H7 (cell line): ENCODE data around the gene DNAJB13. TPM values are rescaled to one million over a fixed set of nuclear protein-coding genes. Genes with fewer than 3 reads are reported as not detected.

Experiments used
- DNase-seq: peaks from one replicate; pipeline ENCODE4 v3.0.0; 2012
- H3K27me3 ChIP-seq: 2 replicates; pipeline ENCODE4 v1.6.0; 2011; ENCODE audit warnings: mild to moderate bottlenecking, low read length; ENCODE audit not compliant: control insufficient read depth, insufficient read depth
- H3K36me3 ChIP-seq: replicated peaks from 2 replicates; pipeline ENCODE4 v1.5.1; 2011; ENCODE audit warnings: low read length; ENCODE audit not compliant: control insufficient read depth, insufficient read depth
- H3K4me3 ChIP-seq: 2 replicates; pipeline ENCODE4 v1.5.1; 2011; ENCODE audit warnings: low read depth, mild to moderate bottlenecking, control low read depth, low read length, moderate library complexity; ENCODE audit not compliant: insufficient read depth
- total RNA-seq: library from RNA; depleted of rRNA; stranded (reverse); fragments of >200 nt; shearing (Covaris generic); gene quantifications from 2 replicates; pipeline ENCODE4 v1.2.3, GENCODE V29; 2014

DNAJB13 gene
- total RNA-seq, 1 experiment from 2014 or later = not detected

DNA sequence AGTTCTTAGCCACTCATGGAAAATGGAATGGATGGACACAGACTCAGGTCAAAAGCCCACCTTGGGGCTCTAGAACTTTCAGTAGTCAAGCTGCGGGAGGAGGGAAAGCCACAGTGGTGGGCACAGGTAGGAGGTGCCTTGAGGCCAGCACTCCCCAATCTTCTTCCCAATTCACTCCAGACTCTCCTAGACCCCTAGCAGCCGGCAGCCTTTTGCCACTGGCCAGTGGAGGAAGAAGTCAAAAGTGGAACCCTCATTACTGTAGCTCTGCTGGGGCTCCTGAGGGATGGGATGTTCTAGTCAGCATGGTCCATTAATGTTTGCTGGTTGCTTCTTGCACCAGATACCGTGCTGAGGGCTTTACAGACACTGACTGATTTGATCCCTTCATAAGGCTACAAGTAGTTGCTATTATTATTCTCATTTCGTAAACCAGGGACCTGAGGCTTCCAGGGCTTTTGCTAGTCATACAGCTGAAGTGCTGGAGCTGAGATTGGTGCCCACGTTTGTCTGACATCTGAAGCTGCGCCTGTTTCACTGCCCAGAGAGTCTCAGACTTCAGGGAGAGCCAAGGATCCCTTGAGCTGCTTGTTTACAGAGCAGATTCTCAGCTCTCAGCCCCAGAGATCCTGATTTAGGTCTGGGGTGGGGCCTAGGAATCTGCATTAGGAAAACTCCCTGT lies 57.0 kb downstream of the DNAJB13 start:
- H3K4me3 ChIP-seq = no peak overlapping the region
- H3K36me3 ChIP-seq = no peaks in the 10 kb centered on the region; the same call in none of the 2 replicates
- H3K27me3 ChIP-seq = no peaks in the 10 kb centered on the region
- DNase-seq = no peak

DNA sequence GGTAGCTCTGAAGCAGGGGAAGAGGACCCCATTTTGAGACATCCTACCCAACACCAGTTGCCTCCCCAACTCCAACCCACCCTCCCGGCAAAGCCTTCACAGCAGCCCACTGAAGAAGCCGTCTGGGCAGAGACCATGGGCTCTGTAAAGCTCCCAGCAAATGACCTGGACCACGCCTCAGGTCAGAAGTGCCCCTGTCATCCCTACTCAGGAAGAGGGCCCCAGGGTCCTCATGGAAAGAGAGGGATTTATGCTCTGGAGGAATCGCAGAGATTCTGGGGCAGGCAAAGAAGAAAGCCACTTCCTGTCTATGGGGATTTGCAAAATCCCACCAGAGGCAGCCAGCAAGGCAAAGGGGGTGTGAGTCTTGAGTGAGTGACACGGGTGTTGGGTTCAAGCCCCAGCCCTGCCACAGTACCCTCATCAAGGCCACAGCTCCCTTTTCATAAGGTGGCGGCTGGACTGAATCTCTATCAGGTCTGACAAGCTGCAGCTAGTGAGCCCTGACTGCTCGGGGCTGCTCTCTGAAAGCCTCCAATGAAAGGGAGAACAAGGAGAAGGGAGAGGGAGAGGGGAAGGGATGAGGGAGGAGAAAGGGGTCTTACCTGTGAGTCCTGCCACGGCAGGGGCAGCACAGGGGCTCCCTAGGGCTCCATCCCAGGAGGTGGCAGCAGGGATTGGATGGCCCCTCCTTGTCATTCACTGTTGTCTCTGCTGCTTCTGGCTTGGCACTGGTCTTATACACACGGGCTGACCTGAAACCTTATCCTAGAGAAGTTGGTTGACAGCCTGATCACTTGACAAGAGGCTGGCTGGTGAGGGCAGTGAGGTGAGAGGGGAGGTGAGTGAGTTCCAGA lies 57.8 kb downstream of the DNAJB13 start, which contains the start of gene UCP3:
UCP3 (minus strand) TSS at position 713 of the 857 bp plus-strand sequence. CDS start 2,043 bp downstream, outside the sequence.
- DNase-seq = no peak
- Histone ChIP-seq H3K27me3 (no peaks in the 10 kb centered on the region), H3K4me3 (no peak within 1 kb of the TSS), H3K36me3 (no peaks in the 10 kb centered on the region; the same call in none of the 2 replicates)

DNA sequence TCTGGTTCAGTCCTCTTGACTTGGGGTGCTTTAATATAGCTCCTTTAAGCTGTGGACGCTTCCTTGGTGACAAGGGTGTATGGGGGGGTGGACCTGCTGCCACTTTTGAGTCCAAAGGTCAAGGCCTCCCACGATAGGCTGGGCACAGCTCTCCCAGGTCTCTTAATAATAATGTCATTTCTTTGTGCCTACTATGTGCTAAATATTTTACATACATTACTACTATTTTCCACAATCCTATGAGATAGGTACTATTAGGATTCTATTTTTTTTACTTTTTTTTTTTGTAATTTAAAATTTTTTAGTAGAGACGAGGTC lies 58.4 kb downstream of the DNAJB13 start:
- Histone ChIP-seq H3K4me3 (no peak overlapping the region), H3K27me3 (no peaks in the 10 kb centered on the region), H3K36me3 (no peaks in the 10 kb centered on the region; the same call in none of the 2 replicates)
- no peak for DNase-seq

DNA sequence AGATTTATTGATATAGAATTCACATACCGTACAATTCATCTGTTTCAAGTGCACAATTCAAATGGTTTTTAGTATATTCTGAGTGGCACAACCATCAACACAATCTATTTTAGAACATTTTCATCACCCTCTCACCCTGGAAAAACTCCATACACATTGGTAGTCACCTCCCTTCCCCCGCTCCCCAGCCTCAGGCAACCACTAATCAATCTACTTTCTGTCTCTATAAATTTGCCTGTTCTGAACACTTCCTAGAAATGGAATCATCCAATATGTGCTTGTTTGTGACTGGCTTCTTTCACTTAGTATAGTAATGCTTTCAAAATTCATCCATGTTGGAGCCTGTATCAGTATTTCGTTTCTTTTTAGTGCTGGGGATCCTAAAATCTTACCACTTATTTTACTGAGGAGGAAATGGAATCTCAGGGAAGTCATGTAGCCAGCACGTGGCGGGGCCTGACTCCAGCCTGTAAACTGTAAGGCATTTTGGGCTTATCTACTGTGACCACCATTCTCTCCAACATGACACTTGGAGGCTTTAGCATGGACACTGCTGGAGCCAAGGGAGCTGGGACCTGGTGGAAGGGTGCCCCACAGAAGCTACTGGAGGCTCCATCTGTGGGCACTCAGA lies 59.0 kb downstream of the DNAJB13 start:
- Histone ChIP-seq H3K4me3 (no peak overlapping the region), H3K27me3 (no peaks in the 10 kb centered on the region), H3K36me3 (no peaks in the 10 kb centered on the region; the same call in none of the 2 replicates)
- no peak for DNase-seq

DNA sequence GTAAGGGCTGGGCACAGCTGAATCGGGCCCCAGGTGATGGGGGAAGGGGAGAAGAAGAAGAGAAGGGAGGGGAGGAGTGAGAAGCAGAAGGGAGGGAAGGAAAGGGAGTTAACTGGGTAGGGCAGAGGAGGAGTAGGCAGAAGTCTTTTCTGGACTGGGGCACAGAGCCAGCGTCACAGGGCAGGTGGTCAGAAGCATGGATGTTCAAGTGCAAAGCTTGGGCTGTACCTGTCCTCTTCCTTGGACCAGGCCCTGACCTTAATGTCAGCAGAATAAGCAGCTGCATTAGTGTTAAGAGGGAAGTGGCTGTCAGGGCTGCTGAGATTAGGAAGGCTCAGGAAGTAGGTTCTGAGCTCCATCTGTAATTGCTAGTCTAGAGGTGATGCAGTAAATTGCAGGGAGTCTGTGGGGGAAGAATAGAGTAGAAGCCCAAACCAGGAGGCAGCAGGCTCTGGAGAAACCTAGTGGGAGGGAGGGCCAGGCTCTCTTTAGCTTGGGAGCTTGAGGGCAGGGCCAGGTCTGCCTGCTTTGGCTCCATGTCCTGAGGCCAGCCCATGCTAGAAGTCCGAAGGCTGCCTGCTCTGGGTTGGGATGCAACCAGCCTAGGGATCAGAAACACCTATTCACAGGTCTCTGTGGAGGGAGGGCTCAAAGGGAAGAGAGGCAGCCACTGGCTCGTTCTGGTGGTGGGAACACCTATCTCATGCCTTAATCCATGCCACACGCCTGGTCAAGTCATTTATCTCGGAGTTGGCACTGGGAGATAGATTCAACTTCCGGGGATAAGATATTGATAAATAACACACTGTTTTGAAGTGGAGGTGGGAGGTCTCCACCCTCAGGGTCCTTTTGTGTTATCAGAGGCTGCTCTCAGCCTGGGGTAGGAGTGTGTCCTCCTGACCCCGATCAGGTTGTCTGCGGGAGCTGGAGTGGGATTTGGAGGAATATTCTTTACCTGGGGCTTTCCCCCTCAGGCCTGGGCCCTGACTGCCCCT lies 59.8 kb downstream of the DNAJB13 start:
- Histone ChIP-seq H3K4me3 (no peak overlapping the region), H3K27me3 (no peaks in the 10 kb centered on the region), H3K36me3 (no peaks in the 10 kb centered on the region; the same call in none of the 2 replicates)
- peak; percentile 46 for DNase-seq

DNA sequence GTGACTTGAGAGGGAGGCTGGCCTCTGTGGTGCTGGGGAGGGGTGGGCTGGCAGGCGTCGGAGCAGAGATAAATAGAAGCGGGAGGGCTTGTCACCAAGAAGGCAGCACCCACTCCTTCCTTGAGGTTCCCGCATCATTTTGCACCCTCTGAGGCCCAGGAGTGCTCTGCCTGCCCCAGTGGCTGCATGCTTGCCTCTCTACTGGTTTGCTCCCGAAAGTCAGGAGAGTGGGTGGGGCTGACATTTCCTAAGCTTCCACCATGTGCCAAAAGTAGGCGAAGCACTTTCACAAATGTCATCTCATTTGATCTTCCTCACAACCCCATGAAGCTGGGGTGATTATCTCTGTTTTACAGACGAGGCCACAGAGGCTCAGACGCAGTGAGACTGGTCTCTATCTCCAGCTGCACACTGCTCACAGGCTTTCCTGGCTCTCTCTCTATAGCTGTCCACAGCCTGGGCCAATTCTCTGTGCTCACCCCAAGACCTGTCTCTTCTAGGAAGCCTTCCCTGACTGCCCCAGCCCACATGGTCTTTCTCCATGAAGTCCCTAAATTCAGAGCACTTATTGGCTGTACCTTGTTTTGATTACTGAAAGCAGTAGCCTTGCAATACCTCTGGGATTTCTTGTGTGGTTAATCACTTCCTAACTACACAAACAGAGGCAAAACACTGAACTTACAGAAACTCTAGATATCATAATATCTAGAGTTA lies 60.7 kb downstream of the DNAJB13 start:
- no peak overlapping the region for H3K4me3 ChIP-seq
- DNase-seq = no peak
- H3K27me3 ChIP-seq = no peaks in the 10 kb centered on the region
- no peaks in the 10 kb centered on the region; the same call in none of the 2 replicates for H3K36me3 ChIP-seq

DNA sequence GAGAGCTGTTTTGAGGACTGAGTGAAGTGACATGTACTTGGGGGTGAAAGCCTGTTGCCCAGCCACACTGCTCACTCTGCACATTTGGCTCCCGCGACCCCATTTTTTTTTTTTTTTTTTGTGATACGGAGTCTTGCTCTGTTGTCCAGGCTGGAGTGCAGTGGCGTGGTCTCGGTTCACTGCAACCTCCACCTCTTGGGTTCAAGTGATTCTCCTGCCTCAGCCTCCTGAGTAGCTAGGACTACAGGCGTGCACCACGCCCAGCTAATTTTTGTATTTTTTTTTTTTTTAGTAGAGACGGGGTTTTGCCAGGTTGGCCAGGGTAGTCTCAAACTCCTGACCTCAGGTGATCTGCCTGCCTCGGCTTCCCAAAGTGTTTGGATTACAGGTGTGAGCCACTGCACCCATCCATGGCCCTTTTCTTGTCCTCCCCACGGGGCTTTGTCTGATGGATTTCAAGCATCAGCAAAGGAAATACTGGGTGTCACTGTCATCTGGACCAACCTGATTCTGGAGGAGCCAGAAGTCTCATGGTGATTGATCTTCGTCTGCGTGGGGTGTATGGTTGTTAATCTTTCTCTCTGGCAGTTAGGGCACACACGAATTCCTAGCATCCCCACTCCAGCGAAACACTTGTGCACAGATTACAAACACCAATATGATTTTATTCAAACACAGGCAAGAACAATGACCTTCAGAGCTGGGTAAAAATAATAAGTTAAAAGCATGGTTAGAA lies 61.4 kb downstream of the DNAJB13 start:
- Histone ChIP-seq H3K4me3 (no peak overlapping the region), H3K27me3 (no peaks in the 10 kb centered on the region), H3K36me3 (no peaks in the 10 kb centered on the region; the same call in none of the 2 replicates)
- DNase-seq = no peak

DNA sequence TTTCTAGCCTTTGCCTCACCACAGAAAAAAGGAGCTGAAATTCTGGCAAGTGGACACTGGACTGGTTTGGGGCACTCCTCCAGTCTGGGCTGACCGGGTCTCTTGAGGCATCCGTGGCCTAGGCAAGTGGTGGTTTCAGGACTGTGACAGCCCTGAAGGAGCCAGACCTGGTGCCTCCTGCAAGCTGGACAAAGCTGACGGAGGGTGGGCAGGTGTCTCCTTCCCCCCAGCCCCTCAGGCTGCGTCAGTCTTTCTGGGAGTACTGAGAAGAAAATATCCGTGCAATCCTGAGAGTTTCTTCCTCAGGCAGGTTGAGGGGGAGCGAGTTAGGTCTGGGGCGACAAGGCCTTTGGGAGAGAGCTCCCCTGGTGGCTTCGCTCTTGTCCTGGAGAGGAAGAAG lies 62.3 kb downstream of the DNAJB13 start:
- Histone ChIP-seq H3K36me3 (no peaks in the 10 kb centered on the region; the same call in none of the 2 replicates), H3K4me3 (no peak overlapping the region), H3K27me3 (no peaks in the 10 kb centered on the region)
- DNase-seq = no peak

DNA sequence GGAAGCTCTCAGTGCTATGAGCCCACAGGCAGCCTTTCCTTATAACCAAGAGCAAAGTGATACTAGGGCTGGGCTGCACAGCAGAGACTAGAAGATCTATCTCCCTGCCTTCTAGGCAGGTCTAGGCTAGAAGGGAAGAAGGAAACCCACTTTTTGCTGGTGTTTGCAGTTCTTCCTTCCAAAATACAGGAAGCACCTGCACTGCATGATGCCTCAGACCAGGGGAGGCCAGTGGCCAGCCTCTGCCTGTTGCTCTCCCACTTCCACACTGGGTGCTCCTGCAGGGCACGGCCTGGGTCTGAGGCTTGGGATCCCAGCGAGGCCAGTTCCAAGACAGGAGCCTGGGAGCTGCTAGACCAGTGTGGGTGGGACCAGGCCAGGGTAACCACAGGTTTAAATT lies 64.1 kb downstream of the DNAJB13 start:
- Histone ChIP-seq H3K4me3 (no peak overlapping the region), H3K36me3 (no peaks in the 10 kb centered on the region; the same call in none of the 2 replicates), H3K27me3 (no peaks in the 10 kb centered on the region)
- no peak for DNase-seq

DNA sequence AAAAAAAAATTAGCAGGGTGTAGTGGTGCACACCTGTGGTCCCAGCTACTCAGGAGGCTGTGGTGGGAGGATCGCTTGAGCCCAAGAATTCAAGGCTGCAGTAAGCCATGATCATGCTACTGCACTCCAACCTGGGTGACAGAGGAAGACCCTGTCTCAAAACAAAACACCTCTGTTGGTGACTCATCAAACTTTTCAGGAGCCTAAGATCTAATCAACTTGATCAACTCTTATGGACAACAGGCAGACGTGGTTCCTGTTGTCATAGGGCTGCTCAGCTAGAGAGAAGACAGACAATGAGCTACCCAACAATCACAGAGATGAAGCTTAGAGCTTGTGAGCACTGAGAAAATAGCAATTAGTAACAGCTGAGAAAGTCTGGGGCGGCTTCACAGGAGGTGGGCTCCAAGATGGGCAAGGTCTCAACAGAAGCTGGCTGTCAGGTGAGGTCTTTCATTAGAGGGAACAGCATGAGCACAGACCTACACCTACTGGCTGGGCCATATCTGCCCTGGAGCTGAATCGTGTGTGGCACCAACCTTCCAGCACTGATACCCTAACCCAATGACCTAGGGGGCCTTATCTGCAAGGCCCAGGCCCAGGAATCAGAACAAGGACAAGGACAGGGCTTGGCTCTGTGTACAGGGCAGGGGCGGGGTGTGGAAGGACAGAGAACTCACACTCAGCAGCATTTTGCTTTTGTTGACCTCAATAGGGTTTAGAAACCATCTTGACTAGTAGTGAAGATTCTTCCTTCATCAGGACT lies 65.3 kb downstream of the DNAJB13 start:
- H3K36me3 ChIP-seq = no peaks in the 10 kb centered on the region; the same call in none of the 2 replicates
- no peak overlapping the region for H3K4me3 ChIP-seq
- H3K27me3 ChIP-seq = no peaks in the 10 kb centered on the region
- no peak for DNase-seq

DNA sequence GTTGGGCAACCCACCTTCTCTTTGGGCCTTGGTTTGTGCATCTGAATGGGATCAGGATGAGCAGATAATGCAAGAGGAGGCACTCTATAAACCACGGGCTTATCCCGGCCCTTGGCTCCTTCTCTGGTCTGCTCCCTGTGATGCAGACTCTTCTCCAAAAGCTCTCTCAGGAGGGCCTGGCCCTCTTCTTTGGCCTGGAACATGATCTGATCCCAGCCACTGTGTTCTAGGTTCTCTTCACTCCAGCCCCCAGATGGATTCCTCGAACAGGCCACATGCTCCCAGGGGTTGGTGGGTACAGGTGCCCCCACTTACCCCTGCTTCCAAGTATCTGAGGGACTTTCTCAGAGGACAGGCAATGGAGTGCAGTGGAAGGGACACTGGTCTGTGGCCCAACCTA lies 66.8 kb downstream of the DNAJB13 start:
- no peak overlapping the region for H3K4me3 ChIP-seq
- no peaks in the 10 kb centered on the region for H3K27me3 ChIP-seq
- no peak for DNase-seq
- no peaks in the 10 kb centered on the region; the same call in 1 of the 2 replicates for H3K36me3 ChIP-seq

DNA sequence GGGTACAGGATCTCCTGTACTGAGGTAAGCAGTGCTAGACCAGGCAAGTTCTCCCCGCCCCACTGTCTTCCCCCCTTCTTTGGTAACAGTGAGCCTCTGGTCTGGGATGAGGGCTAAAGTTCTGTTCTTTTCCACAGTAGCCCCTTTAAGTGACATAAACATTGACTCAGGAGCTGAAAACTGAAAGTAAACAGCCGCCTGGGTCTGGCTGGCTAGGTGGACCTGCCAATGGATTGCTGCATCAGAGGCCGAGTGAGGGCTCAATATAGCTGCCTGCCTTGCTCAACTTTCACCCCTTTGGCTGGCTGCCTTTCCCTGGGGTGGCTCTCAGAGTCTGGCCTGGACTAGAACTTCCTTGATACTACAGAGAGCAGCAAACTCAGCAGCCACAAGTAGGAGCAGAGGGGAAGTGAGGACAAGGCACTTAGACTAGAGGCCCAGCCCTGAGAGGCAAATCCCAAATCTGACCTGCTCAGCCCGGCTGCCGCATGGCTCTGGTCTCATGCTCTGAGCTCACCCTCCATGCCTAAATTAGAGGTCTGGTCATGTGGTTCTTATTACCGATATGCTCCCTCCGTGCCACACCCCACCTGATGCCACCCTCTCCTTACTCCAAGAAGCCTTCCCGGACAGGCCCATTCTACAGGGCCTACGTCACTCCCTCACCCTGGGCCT lies 67.6 kb downstream of the DNAJB13 start:
- no peaks in the 10 kb centered on the region for H3K36me3 ChIP-seq
- H3K4me3 ChIP-seq = no peak overlapping the region
- H3K27me3 ChIP-seq = no peaks in the 10 kb centered on the region
- DNase-seq = no peak
